HG03521 (cell line): ENCODE data around the gene RGS8.

ENCODE experiments used
- ATAC-seq: cut with Tn5 transposase; IDR thresholded peaks from one replicate; pipeline ENCODE4 v1.9.1; 2021; ENCODE audit warnings: mild to moderate bottlenecking, moderate library complexity; ENCODE audit not compliant: unreplicated experiment

The RGS8 gene

DNA sequence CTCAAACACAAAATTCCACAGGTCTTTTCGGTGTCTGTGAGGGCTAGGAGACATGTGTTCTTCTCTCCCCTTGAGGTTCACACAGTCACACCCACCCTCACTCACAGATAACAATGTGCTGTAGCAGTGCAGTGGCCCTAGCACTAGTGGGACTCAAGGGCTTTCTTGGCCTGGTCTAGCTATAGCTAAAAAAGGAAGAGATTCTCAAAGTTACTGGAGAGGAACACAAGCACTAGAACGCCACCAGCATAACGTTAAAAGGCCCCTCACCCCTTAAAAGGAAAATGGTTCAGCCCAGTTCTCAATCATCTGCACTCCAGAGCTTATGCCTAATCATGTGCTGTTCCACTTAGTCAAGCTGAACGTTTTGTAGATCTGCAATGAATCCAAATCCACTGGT lies 39.5 kb downstream of the RGS8 start:
- ATAC-seq = no peak

- ATAC-seq = no peak
These were observed 40.7 kb downstream of the RGS8 start for GRCh38 chr1:182643699-182644098.

DNA sequence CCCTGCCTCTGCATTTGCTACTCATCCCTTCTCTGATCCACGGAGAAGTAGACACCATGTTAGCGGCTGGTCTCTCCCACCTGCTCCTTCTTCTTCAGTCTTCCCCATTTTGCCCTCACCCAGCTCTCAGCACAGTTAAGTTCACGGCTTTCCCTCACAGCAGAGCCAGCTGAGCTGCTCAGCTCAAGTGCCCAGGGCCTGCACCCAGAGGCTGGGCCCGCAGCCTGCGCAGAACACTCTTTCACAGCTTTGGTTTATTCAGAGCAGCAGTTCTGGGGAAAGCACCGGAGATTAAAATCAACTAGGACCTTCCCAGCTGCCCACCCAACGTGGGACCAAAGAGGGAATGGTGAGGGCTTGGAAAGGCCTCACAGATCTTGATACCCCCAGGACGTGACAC lies 41.9 kb downstream of the RGS8 start:
- ATAC-seq = no peak

- no peak for ATAC-seq
These were observed 42.8 kb downstream of the RGS8 start for GRCh38 chr1:182641561-182641960.

DNA sequence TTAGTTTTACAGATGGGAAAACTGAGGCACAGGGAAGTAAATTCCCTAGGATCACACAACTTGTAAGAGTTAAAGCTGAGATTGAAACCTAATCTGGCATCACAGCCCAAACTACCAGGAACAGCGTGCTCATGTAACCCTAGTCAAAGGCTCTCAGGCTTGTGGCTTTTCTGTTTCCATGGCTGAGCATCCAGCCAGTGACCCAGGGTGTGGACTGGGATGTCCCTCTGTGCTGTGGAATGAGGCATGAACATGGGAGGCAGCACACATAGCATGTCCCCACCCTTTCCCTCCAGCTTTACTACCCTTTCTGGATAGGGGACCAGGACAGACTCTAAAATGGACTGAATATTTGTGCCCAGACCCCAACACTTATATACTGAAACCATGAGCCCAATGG lies 45.1 kb downstream of the RGS8 start:
- no peak for ATAC-seq

- ATAC-seq = no peak
These were observed 46.6 kb downstream of the RGS8 start for GRCh38 chr1:182637769-182638168.

GRCh38 chr1:182635871-182636270 lies 48.5 kb downstream of the RGS8 start:
- no peak for ATAC-seq
